Ovary (tissue), 3 donors: ENCODE measurements around the gene RRP36.

Experiments
- CTCF ChIP-seq, 3 donors: fragments of 450-650 bp in 2 of 3; fragments of 200-600 bp in 1 of 3; IDR thresholded peaks; one replicate each; pipeline versions ENCODE4 v1.5.1 to v1.8.0; 2016 to 2022; ENCODE audit warnings: antibody characterized with exemption in 3 of 3, mild to moderate bottlenecking in 1 of 3
- EP300 ChIP-seq: sonication (generic); formaldehyde crosslinking; IDR thresholded peaks from one replicate; pipeline ENCODE4 v1.6.1; 2017; ENCODE audit warnings: antibody characterized with exemption
- POLR2A ChIP-seq: fragments of 450-650 bp; IDR thresholded peaks from one replicate; pipeline ENCODE4 v1.6.1; 2017; ENCODE audit warnings: antibody characterized with exemption, mild to moderate bottlenecking, moderate library complexity
- donor health status: DM: no; HTN: no; CAD: no.

- TF ChIP-seq CTCF (IDR thresholded peaks at IDR 0.05) (no peak), POLR2A (no peak), EP300 (no peak)
Observed at GRCh38 chr6:43019152-43019551, 2.3 kb upstream of the RRP36 start.
